GM21381 (cell line): Measurements from ENCODE around the gene CACNA1E.
"Not testable (repeated sequence)": the region's sequence is repeated elsewhere in the genome, so short reads cannot be mapped to it uniquely, and the experiment has no call there.

ENCODE experiments used
- ATAC-seq: cut with Tn5 transposase; IDR thresholded peaks from one replicate; pipeline ENCODE4 v1.9.1; 2021; ENCODE audit warnings: mild to moderate bottlenecking, moderate library complexity; ENCODE audit not compliant: unreplicated experiment

Gene CACNA1E

GRCh38 chr1:181514298-181515290 is 31.3 kb downstream of the CACNA1E start:
- ATAC-seq: peak; percentile 67

GRCh38 chr1:181516706-181517105 is 33.4 kb downstream of the CACNA1E start:
- no peak for ATAC-seq

- no peak for ATAC-seq
Measured at GRCh38 chr1:181517181-181517875, 34.0 kb downstream of the CACNA1E start.

- ATAC-seq: no peak
Measured at GRCh38 chr1:181518152-181518551, 34.8 kb downstream of the CACNA1E start.

- ATAC-seq: no peak
Measured at GRCh38 chr1:181522864-181523263, 39.5 kb downstream of the CACNA1E start.

GRCh38 chr1:181525104-181525721 is 41.9 kb downstream of the CACNA1E start:
- ATAC-seq: no peak

GRCh38 chr1:181528241-181528640 is 44.9 kb downstream of the CACNA1E start:
- not testable (repeated sequence) for ATAC-seq

GRCh38 chr1:181531441-181531840 is 48.1 kb downstream of the CACNA1E start:
- ATAC-seq: no peak

- ATAC-seq: no peak
Measured at GRCh38 chr1:181531951-181532600, 48.8 kb downstream of the CACNA1E start.

- ATAC-seq: no peak
Measured at GRCh38 chr1:181538836-181539235, 55.5 kb downstream of the CACNA1E start.

GRCh38 chr1:181541458-181541857 is 58.1 kb downstream of the CACNA1E start:
- ATAC-seq: no peak

GRCh38 chr1:181541947-181542346 is 58.6 kb downstream of the CACNA1E start:
- ATAC-seq: no peak

- ATAC-seq: not testable (repeated sequence)
Measured at GRCh38 chr1:181542406-181542805, 59.1 kb downstream of the CACNA1E start.

GRCh38 chr1:181545395-181545794 is 62.1 kb downstream of the CACNA1E start:
- no peak for ATAC-seq

GRCh38 chr1:181548497-181548896 is 65.2 kb downstream of the CACNA1E start:
- ATAC-seq: no peak

GRCh38 chr1:181551249-181551648 is 67.9 kb downstream of the CACNA1E start:
- ATAC-seq: no peak

GRCh38 chr1:181551754-181552153 is 68.4 kb downstream of the CACNA1E start:
- ATAC-seq: no peak

- ATAC-seq: no peak
Measured at GRCh38 chr1:181554465-181554864, 71.1 kb downstream of the CACNA1E start.

- ATAC-seq: no peak
Measured at GRCh38 chr1:181556631-181557030, 73.3 kb downstream of the CACNA1E start.

- ATAC-seq: no peak
Measured at GRCh38 chr1:181557313-181557712, 74.0 kb downstream of the CACNA1E start.

- ATAC-seq: no peak
Measured at GRCh38 chr1:181558416-181558815, 75.1 kb downstream of the CACNA1E start.
